HG02938 (cell line): ENCODE measurements around the gene EPHB6.

ENCODE experiments used
- ATAC-seq: cut with Tn5 transposase; IDR thresholded peaks from one replicate; pipeline ENCODE4 v1.9.1; 2021; ENCODE audit warnings: mild to moderate bottlenecking, moderate library complexity; ENCODE audit not compliant: unreplicated experiment

The EPHB6 gene

GRCh38 chr7:142833174-142834048 is 21.5 kb upstream of the EPHB6 start:
- peak; percentile 76 for ATAC-seq

- ATAC-seq, result no peak
Observed at GRCh38 chr7:142835487-142835886, 19.4 kb upstream of the EPHB6 start.

GRCh38 chr7:142836426-142836825 is 18.4 kb upstream of the EPHB6 start:
- ATAC-seq, result no peak

GRCh38 chr7:142838461-142839213 is 16.2 kb upstream of the EPHB6 start:
- no peak for ATAC-seq

- no peak for ATAC-seq
Observed at GRCh38 chr7:142842251-142842766, 12.6 kb upstream of the EPHB6 start.

GRCh38 chr7:142847353-142847752 is 7.5 kb upstream of the EPHB6 start:
- no peak for ATAC-seq

- no peak for ATAC-seq
Observed at GRCh38 chr7:142851269-142851668, 3.6 kb upstream of the EPHB6 start.

- ATAC-seq, result no peak
Observed at GRCh38 chr7:142851919-142852318, 3.0 kb upstream of the EPHB6 start.

GRCh38 chr7:142853739-142854371 is 1.0 kb upstream of the EPHB6 start:
- peak; percentile 79 for ATAC-seq

GRCh38 chr7:142855114-142855743 is 353 bp downstream of the EPHB6 start:
- no peak for ATAC-seq

- no peak for ATAC-seq
Observed at GRCh38 chr7:142855756-142856564, 1.1 kb downstream of the EPHB6 start.

- no peak for ATAC-seq
Observed at GRCh38 chr7:142856565-142857245, 1.8 kb downstream of the EPHB6 start.

- no peak for ATAC-seq
Observed at GRCh38 chr7:142857625-142858024, 2.7 kb downstream of the EPHB6 start.

- no peak for ATAC-seq
Observed at GRCh38 chr7:142859411-142859810, 4.5 kb downstream of the EPHB6 start.

GRCh38 chr7:142859829-142860228 is 5.0 kb downstream of the EPHB6 start:
- ATAC-seq, result no peak

GRCh38 chr7:142860968-142861367 is 6.1 kb downstream of the EPHB6 start:
- ATAC-seq, result no peak

- ATAC-seq, result no peak
Observed at GRCh38 chr7:142862351-142862750, 7.5 kb downstream of the EPHB6 start.

- no peak for ATAC-seq
Observed at GRCh38 chr7:142862786-142863400, 8.0 kb downstream of the EPHB6 start.
